Middle frontal gyrus (tissue), 1 donor: ENCODE data around the gene ADGRG3.
"Not testable (repeated sequence)": the region's sequence is repeated elsewhere in the genome, so short reads cannot be mapped to it uniquely, and the experiment has no call there.

Experiments
- DNase-seq: peaks from one replicate; pipeline ENCODE4 v3.0.0-alpha.2; 2015; ENCODE audit warnings: low spot score; ENCODE audit errors: extremely low spot score

The ADGRG3 gene

GRCh38 chr16:57712569-57712968, 44.5 kb downstream of the ADGRG3 start:
- not testable (repeated sequence) for DNase-seq

DNA sequence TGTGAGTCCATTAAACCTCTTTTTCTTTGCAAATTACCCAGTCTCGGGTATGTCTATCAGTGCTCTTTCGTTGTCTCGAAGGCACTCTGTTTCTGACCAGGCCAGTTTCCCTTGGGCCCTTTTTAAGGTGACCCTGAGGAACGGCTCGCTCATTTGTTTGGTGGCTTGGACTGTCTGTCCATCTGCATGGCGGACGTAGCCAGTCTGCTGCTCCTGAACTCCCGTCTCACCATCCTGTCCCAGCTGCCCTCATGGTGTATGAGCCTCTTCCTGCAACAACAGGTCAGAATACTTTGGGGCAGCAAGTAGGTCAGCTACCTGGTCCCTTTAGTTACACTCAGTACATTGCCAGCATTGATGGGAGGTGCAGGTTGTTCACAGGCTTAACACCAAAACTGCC, 45.5 kb downstream of the ADGRG3 start:
- DNase-seq, result no peak

- DNase-seq, result no peak
Observed at GRCh38 chr16:57714047-57714446, 45.9 kb downstream of the ADGRG3 start.

DNA sequence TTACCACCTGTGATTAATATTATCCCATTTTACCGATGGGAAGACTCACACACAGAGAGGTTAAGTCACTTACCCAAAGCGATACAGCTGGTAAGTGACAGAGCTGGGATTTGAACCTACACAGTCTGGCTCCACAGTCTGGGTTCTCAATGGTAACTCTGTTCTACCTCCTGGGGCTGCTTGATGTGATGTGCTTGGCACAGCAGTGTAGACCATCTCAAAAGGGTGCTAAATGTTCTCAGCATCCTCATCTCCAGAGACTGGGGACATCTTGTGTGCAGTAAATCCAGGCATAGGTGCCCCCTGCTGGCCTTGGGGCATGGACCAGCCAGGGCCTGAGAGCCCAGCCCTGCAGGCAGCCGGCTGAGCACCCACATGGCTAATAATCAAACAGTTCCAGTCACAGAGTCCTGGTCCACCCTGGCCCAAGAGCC, 52.1 kb downstream of the ADGRG3 start:
- no peak for DNase-seq

DNA sequence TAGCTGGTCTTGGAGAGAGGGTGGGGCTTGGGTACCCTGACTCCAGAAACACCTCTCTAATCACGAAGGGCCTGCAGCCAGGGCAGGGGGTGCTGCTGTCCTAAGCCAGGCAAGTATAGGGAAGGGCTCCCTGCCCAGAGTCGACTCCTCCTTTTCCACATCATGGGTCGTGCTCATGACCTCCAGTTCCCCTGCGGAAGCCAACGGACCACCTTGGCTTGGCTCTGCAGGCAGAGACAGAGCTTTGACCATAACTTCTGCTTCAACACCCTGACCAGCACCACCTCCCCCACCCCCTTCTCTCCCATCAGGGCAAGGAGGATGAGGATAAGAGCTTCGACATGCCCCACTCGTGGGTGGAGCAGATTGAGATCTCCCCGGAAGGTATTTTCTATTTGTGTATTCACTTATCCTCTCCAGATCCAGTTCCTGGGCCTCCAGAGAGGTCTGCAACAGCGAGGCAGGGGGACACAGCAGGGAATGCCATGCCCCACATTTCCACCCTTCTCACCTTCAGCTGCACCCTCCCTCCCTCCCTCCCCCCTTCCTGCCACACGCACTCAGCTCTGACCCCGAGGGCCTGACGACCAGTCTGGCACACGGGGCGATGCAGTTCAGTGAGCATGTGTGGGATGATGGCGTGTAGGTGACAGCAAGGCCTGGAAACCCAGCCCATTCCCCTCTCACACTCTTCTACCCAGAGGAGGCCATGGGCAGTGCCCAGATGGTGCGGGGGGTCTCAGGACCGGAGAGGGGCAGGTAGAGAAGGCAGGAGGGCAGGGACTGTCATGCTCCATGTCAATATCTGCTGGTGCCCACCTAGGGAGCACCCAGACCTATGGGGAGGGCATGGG, 53.5 kb downstream of the ADGRG3 start:
- DNase-seq, result no peak

DNA sequence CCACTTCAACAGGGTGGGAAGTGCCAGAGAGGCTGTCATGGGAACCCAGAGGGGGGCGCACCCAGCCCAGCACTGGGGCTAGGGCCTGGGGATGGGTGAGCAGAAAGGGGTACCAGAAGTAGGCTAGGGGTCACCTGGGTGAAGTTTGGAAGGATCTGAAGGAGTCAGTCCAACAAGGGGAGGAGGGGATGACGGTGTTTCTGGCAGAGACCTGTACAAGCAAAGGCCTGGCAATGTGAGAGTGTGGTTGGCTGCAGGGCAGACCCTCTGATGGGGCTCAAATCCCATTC, 54.0 kb downstream of the ADGRG3 start:
- DNase-seq, result no peak

DNA sequence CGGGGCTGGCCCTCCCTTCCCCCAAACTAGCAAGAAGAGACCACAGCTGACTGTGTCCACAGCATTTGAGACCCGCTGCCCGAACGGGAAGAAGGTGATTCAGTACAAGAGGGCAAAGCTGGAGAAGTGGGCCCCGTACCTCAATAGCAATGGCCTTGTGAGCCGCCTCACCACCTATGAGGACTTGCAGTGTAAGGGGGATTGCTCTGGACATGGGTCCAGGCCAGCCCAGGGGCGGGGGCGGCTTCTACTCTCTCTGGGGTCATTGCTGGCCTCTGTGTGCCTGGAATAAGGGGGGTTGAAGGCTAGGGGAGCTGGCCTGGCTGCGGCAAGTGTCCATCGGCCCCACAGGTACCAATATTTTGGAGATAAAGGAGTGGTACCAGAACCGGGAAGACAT, 54.5 kb downstream of the ADGRG3 start:
- no peak for DNase-seq

DNA sequence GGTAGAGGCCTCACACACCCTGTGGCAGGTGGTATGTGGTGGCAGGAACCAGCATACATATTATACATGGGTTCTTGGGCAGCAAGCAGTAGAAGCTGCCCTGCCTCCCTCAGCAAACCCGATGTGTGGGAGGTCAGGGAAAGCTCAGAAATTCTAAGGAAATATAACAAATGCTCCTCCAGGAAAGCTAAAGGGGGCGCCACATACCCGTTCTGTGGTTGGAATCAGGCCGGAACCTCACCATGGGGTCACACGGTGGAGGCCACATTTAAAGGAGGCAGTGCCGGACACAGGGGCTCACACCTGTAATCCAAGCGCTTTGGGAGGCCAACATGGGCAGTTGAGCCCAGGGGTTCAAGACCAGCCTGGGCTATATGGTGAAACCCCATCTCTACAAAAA, 55.1 kb downstream of the ADGRG3 start:
- no peak for DNase-seq

GRCh38 chr16:57724531-57724930, 56.4 kb downstream of the ADGRG3 start:
- DNase-seq, result no peak

DNA sequence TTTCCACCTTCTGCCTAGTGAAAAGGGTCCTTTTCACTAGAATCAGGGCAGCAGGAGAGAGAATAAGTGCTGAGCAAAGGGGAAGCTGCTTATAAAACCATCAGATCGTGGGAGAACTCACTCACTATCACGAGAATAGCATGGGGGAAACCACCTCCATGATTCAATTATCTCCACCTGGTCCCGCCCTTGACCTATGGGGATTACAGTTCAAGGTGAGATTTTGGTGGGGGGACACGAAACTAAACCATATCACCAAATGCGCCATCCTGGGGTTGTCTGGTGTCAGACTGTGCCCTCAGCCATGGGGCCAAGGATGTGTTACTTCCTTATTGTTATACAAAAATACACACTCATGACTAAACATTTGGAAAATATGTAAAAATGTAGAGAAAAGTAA, 57.0 kb downstream of the ADGRG3 start:
- no peak for DNase-seq

GRCh38 chr16:57725554-57725953, 57.4 kb downstream of the ADGRG3 start:
- no peak for DNase-seq

DNA sequence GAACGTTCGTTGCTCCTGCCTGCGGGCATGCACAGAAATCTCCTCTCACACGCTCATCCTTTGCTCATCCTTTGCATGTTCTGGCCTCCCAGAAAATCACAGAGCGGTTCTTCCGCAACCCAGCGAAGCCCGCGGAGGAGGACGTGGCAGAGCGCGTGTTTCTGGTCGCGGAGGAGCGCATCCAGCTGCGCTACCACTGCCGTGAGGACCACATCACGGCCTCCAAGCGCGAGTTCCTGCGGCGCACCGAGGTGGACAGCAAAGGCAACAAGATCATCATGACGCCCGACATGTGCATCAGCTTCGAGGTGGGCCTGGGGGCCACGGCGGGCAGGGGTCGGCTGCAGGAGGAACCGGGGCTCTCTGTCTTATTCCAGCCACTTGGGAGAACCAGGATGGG, 57.9 kb downstream of the ADGRG3 start:
- no peak for DNase-seq

DNA sequence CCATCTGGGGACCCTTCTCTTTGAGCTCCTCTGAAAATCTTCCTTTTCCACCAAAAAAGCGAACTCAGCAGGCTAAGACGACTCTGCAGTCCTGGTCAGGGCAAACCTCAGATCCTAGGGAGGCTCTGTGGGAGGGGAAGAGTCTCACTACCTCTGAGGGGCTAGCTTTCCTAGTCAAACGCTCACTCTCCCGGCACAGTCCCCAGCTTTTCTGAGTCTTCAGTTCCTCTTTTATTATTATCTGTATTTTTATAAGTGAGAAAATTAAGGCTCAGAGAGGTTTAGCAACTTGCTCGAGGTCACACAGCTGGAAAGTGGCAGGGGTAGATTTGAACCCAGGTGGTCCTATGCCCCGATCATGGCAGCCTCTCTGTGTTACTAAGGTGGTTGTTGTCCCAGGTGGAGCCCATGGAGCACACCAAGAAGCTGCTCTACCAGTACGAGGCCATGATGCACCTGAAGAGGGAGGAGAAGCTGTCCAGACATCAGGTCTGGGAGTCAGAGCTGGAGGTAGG, 58.4 kb downstream of the ADGRG3 start:
- DNase-seq, result no peak

- DNase-seq, result no peak
Observed at GRCh38 chr16:57727610-57728009, 59.5 kb downstream of the ADGRG3 start.

DNA sequence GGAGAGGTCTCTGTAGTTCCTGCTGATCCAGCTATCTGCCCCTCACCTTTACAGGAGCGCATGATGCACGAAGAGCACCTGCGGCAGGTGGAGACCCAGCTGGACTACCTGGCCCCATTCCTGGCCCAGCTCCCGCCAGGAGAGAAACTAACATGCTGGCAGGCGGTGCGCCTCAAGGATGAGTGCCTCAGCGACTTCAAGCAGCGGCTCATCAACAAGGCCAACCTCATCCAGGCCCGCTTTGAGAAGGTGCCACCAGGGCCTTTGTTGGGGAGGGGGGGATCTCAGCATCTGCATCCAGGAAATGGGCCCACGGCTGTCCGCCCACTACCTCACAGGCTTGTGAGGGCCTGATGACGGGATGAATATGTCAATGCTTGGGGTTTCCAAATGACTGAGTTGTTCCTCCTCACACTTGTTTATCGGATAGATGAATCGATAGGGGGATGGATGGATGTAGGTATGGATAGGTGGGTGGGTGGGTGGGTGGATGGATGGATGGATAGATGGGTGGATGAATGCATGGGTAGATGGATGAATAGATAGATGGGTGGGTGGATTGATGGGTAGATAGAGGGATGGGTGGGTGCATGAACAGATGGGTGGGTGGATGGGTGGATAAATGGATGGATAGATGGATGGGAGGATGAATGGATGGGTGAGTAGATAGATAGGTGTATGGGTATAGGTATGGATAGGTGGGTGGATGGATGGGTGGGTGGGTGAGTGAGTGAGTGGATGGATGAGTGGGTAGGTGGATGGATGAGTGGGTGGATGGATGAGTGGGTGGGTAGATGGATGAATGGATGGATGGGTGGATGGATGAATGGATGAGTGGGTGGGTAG, 60.5 kb downstream of the ADGRG3 start:
- no peak for DNase-seq

- DNase-seq, result no peak
Observed at GRCh38 chr16:57729182-57729484, 61.0 kb downstream of the ADGRG3 start.

GRCh38 chr16:57729852-57730251, 61.7 kb downstream of the ADGRG3 start:
- not testable (repeated sequence) for DNase-seq

DNA sequence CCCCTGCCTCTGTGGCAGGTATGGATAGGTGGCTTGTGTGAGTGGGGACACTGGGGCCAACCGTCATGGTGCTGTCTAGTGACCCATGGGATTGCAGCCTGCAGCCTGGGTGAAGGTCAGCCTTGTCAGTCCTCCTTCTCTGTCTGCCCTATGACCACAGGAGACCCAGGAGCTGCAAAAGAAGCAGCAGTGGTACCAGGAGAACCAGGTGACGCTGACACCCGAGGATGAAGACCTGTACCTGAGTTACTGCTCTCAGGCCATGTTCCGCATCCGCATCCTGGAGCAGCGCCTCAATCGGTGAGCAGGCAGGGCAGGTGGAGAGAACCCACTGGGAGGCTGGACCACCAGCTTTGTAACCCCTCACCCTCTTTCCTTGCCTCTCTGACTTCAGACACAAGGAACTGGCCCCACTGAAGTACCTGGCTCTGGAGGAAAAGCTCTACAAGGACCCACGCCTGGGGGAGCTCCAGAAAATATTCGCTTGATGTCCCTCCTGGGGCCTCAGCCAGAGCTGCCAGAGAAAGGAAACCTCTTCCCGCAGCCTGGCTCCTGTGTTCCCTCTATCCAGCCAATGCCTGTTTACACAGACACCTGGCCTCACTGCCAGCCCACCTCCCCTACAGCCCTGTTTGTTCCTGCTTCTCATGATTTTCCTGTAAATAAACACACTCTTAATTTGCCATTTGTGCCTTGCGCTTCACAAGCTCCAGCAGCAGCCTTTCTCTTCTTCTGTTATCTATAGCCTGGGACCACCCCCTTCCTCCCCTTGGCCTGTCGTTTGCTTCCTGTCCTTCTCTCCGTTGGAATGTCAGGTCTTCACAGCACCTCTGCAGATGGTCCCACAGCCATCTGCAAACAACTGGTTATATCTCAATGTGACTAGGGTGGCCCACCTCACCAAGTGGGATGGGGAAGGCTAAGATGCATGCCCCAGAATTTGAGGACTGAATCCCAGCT, 62.9 kb downstream of the ADGRG3 start:
- no peak for DNase-seq

- DNase-seq, result no peak
Observed at GRCh38 chr16:57732037-57732436, 63.9 kb downstream of the ADGRG3 start.

DNA sequence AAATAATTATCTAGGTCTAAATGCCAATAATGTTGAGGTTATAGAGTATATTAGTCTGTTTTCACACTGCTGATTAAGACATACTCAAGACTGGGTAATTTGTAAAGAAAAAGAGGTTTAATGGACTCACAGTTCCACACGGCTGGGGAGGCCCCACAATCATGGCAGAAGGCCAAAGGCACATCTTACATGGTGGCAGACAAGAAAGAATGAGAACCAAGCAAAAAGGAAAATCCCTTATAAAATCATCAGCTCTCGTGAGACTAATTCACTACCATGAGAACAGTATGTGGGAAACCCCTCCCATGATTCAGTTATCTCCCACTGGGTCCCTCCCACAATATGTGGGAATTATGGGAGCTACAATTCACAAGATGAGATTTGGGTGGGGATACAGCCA, 64.6 kb downstream of the ADGRG3 start:
- no peak for DNase-seq

DNA sequence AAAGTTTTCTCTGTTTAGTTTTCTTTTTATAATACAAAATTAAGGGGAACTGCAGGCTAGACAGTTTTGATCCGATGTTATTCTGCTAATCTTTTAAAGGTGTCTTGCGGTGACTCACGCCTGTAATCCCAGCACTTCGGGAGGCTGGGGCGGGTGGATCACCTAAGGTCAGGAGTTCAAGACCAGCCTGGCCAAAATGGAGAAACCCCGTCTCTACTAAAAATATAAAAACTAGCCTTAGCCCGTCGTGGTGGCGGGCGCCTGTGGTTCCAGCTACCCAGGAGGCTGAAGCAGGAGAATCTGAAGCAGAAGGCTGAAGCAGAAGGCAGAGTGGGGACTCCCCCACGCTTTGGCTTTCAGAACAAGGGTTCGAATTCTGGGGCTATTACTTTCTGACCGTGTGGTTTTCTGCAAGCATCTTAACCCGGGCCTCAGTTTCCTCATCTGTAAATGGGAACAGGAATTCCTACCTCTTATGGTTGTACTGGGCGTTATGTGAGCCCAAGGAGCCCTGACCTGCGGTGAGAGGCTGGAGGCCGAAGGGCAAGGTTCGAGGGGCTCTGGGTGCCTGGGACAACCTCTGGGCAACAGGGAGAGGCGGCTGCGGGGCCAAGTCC, 66.3 kb downstream of the ADGRG3 start:
- DNase-seq, result no peak
